ENCODE data around the gene IL18RAP.

IL18RAP gene

DNA sequence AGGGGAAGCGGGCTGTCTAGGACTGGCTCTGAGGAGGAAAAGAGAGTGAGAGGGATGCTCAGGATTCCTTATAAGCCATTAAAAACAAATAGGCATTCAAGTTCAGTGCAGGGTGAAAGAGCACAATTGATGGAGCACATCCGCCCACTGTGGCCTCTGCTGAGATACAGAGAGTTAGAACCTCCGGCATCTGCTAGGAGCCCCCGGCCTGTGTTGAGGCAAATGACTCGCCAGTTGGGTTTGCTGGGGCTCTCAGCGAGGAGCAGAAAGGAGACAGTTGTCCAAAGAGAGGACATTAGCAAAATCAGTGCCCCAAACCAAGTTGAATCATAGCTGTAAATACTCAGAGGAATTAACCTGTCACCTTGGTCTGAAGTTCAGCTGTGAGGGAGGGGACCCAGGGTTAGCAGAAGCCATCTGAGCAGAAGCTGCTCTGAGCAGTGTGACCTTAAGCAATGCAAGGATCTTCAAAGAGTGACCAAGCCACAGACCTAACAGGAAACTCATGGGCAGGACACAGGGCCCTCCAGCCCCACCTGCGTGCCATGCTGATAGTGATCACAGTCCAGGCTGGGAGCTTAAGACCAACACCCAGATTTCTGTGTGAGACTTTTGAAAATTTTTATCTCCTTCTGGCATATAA is 23.3 kb upstream of the IL18RAP start:
- no peak overlapping the region for H3K4me3 ChIP-seq (ENCODE audit: low read depth, low read length)
- TF ChIP-seq, protein P1, sequence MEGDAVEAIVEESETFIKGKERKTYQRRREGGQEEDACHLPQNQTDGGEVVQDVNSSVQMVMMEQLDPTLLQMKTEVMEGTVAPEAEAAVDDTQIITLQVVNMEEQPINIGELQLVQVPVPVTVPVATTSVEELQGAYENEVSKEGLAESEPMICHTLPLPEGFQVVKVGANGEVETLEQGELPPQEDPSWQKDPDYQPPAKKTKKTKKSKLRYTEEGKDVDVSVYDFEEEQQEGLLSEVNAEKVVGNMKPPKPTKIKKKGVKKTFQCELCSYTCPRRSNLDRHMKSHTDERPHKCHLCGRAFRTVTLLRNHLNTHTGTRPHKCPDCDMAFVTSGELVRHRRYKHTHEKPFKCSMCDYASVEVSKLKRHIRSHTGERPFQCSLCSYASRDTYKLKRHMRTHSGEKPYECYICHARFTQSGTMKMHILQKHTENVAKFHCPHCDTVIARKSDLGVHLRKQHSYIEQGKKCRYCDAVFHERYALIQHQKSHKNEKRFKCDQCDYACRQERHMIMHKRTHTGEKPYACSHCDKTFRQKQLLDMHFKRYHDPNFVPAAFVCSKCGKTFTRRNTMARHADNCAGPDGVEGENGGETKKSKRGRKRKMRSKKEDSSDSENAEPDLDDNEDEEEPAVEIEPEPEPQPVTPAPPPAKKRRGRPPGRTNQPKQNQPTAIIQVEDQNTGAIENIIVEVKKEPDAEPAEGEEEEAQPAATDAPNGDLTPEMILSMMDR (IDR thresholded peaks at IDR 0.05; ENCODE audit: low read depth, low read length, missing control alignments), result no peak
- DNase-seq (ENCODE audit: low read depth), result no peak

DNA sequence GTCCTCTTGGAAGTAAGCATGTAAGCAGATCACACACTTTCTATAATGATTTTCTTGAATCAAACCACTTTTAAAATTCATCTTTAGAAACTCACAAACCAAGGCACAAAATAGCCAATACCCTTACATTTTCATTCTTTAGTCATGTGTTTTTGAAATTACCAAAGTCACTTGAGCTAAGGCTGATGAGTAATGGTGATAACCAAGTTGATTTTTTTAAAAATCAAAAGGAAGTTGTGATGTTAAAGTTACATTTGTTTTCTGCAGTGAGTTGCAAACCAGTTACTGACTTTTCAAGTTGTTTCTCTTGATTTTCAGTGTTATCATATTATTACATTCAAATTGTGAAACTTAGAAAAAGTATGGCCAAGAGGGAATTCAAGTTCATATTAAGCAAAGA is 21.5 kb upstream of the IL18RAP start:
- DNase-seq (ENCODE audit: low read depth), result no peak
- TF ChIP-seq, protein P1 (IDR thresholded peaks at IDR 0.05; ENCODE audit: low read depth, low read length, missing control alignments), result no peak

DNA sequence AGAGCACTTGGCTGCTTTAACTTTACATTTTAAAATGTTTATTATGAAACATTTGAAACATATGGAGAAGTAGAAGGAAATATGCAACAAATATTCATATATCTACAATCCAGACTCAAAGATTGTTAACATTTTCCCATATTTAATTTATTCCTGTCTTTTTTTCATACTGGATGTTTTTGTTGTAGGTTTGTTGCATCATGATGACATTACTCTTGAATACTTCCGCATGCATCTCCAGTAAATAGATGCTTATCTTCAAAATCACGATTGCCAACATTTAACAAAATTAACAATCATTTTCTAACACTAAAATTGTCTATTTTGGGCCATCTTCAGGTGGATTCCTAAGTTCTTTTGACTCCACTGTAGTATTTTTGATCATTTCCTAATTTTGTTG is 21.1 kb upstream of the IL18RAP start:
- H3K4me3 ChIP-seq (ENCODE audit: low read depth, low read length), result no peak overlapping the region
- TF ChIP-seq, protein P1 (IDR thresholded peaks at IDR 0.05; ENCODE audit: low read depth, low read length, missing control alignments), result no peak
- no peak for DNase-seq (ENCODE audit: low read depth)

More for the DNA sequence above, 21.5 kb upstream of the IL18RAP start:
- no peak overlapping the region for H3K4me3 ChIP-seq (ENCODE audit: low read depth, low read length)

DNA sequence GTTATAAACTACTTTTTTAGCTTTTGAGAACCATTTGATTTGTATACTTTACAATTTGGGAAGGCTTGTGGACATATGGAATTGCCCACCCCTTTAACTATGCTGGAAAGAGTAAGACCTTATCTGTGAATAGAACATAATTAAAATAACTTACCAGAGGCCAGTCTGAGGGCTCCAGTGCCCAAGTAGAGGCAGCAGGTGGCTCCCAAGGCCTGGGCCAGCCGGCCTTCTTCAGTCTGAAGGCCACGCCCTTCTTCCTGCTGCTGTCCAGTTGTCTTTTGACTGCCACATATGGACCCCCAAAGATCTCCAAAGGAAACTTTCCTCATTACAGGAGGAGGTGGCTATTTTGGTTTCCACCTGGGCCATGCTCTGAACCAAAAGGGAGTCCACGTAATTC is 12.0 kb upstream of the IL18RAP start:
- DNase-seq (ENCODE audit: low read depth), result no peak
- TF ChIP-seq, protein P1 (IDR thresholded peaks at IDR 0.05; ENCODE audit: low read depth, low read length, missing control alignments), result no peak
- no peak overlapping the region for H3K4me3 ChIP-seq (ENCODE audit: low read depth, low read length)

DNA sequence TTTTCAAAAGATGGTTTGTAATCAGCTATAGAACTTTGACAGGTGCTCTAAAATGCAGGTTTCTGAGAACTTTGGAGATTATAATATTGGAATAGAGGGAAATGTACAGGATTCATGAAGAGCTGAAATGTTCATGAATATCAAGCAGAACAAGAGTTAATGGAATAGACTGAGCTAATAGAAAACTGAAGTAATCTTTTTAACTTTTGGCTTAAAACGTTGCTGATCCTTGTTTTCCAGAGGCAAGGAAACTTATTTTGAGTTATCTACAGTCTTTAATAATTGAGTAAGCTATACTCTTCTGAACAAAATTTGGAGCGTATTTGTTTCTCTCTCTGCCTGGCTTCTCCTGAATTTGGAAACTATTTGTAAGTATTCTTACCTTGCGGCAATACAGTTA is 10.8 kb upstream of the IL18RAP start:
- TF ChIP-seq, protein P1 (IDR thresholded peaks at IDR 0.05; ENCODE audit: low read depth, low read length, missing control alignments), result no peak
- no peak overlapping the region for H3K4me3 ChIP-seq (ENCODE audit: low read depth, low read length)
- no peak for DNase-seq (ENCODE audit: low read depth)

DNA sequence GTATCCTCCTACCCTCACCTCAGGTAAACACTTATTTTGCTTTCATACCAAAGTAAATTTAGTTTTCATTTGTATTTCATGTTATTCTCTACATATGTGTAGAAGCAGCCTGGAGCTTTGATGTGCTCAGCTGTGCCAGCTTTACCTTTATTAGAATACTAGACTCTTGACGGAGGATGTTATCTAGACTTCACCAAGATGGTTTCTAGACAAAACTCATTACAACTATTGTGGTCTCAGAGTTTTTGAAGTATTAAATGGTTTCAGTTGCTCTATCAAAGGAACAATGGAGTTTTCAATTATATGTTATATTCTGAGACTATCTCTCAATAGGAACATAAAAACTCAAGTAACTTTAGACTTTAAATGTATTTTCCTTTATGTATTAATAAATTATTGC is 5.0 kb upstream of the IL18RAP start:
- DNase-seq (ENCODE audit: low read depth), result no peak
- no peak overlapping the region for H3K4me3 ChIP-seq (ENCODE audit: low read depth, low read length)
- TF ChIP-seq, protein P1 (IDR thresholded peaks at IDR 0.05; ENCODE audit: low read depth, low read length, missing control alignments), result no peak

DNA sequence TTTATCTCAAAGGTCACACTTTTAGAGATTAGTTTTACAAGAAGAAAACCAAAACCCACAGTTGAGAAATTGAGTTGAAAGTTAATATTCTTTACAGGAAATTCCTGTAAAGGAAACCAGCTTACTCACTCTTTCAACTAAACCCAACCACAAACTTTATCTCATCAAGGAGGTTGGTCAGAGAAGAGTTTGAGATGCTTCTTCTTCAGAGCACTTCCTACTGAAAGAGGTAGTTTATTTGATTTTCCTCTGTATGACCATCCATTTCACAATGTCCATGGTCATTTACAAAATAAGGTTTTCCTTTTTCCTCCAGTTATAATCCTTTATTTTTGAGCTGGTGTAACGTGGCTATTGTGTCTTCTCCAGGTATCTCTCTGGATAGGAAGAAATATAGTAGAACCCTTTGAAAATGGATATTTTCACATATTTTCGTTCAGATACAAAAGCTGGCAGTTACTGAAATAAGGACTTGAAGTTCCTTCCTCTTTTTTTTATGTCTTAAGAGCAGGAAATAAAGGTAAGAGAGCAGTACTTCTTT is 4.5 kb upstream of the IL18RAP start:
- H3K4me3 ChIP-seq (ENCODE audit: low read depth, low read length), result no peak overlapping the region
- TF ChIP-seq, protein P1 (IDR thresholded peaks at IDR 0.05; ENCODE audit: low read depth, low read length, missing control alignments), result no peak
- no peak for DNase-seq (ENCODE audit: low read depth)
